Stimulated activated CD8-positive, alpha-beta memory T cell treated with anti-CD3 and anti-CD28 coated beads, Interleukin-7, amount 100 ng/mL, for 4 hours (primary cell): Measurements from ENCODE around the gene GRIN2B.

Experiments used
- DNase-seq, 2 donors: peaks; one replicate each; pipeline ENCODE4 v3.0.0-alpha.2; 2020; ENCODE audit warnings: low read depth in 2 of 2

GRIN2B gene

DNA sequence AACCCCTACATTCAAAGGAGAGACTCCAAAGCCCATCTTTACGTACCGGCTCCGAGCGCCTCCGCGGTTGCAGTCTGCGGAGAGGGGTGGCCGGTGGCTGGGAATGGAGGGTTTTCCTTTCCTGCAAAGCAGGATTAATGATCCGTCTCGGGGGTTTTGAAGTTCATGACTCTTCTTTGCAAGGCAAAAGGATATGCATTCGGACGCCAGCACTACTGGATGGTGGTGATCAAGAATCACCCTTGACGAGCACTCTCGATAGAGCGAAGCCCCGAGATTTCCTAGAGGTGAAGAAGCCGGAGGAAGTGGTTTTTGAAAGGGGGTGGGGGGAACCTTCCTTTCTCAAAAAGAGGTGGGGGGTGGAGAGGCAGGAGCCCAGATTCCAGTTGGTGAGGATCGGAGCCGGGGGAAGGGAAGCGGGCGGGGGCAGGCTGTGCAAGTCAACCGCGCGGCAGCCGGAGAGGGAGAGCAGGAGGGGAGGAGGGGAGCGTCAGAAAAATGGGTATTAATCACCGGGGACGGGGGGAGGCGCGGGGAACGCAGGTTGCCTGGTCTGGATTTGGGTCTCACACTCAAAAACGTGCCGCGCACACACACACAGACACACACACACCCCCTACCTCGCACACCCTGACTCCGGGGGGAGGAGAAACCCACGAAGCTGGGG lies at the start of gene GRIN2B:
TSS of gene GRIN2B (minus strand) at position 307 of the 667 bp plus-strand sequence. CDS start 115,394 bp downstream, outside the sequence.
- no peak for DNase-seq

DNA sequence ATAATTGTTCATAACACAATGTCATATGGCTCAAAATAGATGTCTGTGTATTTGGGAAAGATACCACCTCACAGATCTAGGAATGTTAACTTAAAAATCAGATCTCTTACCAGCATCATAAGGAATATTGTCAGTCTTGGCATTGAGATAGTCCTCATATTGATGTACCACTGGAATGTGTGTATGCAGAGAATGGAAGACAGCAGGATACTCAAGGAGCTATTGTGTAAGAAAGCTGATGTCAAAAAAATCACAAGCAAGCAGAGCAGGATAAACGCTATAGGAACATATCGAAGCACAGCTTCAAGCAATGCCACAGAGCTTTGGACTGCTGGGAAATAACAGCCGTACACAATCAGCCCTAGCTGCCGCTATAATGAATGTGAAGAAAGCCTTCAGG lies 45.1 kb upstream of the GRIN2B start:
- DNase-seq: no peak

DNA sequence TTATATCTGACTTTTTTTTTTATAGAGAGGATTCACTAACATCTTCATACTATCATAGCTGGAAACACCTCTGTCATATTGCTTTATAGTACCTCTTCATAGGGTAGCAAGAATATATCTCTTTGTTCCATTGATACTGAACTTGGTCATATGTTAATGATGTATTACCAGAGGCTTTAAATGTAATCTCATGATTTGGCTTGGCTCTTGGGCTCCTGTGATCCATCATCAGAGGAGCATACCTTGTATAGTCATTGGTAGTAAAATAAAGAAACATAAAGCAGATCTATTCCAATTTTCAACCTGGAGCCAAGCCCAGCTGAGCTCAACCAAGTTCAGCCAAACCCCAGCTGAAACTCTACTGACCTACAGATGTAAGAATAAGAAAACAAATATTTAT lies 43.2 kb upstream of the GRIN2B start:
- DNase-seq: no peak

DNA sequence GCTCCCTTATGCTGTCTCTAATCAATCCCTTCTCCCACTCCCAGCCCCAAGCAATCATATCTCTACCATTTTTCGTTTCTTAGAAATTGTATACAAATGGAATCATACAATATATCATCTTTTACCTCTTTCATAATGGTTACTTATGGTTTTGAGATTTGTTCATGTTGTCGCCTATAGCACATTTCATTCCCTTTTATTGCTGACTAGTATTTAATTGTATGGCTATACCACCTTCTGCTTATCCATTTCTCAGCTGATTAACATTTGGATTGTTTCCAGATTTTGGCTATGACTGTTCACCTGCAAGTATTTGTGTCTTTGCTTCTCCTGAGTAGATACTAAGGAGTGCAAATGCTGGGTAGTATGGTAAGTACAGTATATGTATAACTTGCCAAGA lies 36.7 kb upstream of the GRIN2B start:
- DNase-seq: no peak

DNA sequence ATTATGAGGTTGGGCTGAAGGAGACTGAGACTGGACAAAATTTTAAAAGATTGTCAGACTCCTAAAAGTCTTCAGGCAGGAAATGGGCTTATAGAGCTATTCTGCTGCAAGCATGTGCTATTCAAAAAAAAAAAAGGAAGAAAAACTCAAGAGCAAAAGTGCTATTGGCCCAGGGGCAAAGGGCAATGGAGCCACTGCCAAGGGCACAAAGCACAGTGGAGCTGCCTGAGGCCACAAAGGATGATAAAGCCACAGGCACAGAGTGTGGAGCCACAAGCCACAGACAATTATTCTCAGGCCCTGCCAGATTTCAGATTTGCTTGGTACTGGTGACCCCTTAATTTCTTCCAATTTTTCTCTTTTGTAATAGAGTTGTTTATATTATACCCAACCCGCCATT lies 29.6 kb upstream of the GRIN2B start:
- DNase-seq: no peak

DNA sequence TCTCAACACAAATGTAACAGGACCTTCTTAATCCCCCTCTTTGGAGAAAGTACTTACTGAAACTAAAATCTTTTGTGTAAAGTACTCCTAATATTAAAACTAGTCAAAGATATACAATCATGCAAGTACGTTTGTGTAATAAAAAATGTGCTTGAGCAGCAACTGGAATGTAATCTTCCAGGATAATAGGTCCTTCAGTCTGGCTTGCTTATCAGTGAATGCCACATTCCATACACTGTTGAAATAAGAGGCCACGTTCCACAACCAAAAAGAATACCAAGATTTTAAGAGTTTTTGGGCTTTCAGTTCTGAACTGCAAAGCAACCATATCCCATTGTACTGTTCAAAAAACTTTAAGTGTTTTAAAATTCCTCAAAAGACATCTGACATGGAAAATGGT lies 26.2 kb upstream of the GRIN2B start:
- no peak for DNase-seq

DNA sequence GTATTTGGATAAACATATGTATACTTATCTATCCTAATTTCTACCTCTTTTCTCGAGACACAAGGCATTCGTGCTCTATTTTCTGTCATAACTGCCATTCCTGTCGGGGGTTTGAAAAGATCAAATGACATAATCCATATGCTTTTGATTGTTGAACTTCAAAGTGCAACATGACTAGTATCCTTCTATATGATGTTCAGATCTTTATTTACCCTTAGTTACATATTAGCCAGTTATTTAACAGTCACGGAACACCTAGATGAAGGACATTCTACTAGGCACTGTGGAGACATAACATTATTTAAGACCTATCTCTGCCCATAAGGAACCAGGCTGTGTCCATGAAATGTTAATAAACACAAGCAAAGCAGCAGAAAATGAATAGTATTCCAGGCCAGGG lies 11.2 kb upstream of the GRIN2B start:
- DNase-seq: no peak

DNA sequence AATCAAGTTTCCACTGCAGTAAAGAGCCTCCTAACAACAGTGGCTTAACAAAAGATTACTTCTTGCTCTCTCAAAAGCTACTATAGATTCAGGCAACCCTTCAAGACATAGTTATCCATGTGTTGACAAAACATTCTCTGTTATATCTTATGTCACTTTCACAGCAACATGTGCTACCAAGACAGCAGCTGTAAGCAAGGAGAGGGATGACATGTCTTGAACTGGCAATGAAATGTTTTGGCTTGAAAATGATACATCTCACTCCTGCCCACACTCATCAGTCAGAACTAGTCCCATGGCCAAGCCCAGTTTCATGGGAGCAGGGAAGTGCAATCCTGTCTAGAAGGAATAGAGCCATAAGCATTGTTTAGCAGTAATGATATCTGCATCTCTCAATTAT lies 10.7 kb upstream of the GRIN2B start:
- DNase-seq: no peak

DNA sequence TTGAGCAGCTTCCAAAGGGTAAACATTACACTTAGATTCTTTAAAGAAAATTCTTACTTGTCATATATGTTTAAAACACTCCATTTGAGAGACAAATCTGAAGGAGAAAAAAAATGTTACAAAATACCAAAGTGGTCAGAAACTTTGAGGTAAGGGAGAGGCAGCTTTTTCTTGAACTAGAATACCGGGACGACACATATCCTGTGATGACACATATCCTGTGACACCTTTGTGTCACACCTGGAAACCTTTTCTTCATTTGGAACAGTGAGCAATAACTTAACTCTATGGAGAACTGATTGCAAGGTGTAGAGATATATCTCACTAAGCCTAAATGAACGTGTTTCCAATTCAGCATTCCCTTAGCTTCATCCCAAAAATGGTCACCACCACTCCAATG lies 4.6 kb upstream of the GRIN2B start:
- DNase-seq: no peak

DNA sequence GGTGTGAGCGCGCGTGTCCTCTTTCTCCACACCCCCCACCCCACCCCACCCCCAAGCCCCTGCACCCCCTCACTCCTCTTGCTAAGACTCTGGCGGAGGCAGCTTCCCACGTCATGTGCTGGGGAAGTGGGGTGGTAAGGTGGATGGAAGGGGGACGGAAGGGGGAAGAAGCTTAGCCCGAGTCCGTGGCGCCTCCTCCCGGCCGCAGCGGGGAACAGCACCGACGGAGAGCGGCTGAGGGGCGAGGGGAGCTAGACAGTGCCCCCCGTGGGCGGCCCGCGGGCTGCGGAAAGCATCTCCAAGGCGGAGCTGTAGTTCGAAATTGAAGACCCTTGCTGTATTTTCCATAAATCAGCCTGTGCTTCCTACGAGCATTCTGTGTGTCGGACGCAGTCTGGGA lies 588 bp upstream of the GRIN2B start:
- no peak for DNase-seq

DNA sequence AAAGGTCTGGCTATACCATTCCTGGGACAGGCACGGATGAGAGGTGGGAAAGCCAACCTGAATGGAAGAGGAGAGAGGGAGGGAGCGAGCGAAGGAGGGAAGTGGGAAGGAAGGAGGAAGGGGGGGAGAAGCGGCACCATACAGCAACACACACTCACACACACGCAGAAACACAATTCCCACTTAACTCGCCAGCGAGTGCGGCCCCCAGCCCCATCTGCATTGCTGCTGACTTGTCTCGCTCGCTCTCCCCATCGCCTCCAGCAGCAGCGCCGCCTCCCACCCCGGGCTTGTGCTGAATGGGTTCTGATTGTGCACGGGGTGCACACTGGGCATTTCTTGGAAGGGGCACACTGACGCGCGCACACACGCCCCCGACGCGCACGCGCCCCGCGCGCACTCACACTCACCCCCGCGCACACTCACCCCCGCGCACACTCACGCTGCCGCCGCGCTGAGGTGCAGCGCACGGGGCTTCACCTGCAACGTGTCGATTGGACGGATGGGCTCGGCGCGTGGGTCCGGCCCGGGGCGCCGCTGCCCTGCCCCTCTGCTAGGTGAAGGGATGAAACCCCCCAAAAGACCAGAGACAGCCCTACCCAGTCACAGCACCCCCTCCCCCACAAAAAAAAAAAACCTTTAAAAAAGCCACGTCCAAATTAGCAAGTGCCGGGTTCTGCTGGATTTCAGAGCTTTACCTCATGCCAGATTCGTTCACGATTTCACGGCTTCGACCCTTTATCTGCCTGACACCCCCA lies 685 bp downstream of the GRIN2B start:
- DNase-seq: no peak

DNA sequence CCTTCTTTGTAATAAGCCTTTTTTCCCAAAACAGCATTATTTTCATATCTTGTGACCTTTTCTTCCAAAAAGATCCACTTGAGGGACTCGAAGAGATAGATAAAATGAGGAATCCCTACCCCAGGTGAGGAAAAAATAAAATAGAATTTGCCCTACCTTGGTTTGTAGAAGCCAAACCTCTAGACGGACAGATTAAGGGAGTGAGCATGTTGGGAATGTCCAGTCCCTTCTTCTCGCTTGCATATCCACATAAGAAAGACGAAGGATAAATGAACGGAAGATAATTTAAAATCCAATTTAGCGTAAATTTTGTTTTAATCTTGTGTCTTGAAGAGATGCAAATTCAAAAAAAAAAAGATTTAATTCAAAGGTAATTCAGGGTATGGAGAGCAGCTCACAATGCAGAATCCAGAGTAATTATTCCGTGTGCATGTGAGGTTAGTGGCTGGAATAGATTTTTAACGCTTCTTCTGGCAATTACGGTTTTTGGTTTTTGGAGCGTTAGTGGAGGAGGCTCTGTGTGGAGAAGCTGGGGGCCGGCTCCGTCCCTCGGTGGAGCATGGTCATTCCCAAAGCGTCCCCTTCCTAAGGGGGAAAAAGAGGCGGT lies 1.5 kb downstream of the GRIN2B start:
- no peak for DNase-seq

DNA sequence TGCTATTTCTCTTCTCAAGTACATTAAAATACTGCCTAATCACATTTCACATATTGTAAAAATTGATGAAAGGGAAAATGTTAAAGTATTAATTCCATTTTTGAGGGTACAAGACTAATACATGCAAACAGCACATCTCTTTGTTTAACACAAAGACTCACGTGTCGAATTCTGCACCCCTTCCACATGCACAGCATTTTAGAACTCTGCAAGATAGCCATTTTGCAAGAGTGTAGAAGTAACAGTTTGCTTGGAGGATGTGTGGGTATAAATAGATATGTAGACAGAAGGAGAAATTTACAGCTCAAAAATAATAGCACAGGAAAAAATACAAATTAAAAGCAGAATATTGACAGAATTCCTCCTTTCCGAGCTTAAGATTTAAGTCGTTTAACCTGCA lies 2.5 kb downstream of the GRIN2B start:
- no peak for DNase-seq

DNA sequence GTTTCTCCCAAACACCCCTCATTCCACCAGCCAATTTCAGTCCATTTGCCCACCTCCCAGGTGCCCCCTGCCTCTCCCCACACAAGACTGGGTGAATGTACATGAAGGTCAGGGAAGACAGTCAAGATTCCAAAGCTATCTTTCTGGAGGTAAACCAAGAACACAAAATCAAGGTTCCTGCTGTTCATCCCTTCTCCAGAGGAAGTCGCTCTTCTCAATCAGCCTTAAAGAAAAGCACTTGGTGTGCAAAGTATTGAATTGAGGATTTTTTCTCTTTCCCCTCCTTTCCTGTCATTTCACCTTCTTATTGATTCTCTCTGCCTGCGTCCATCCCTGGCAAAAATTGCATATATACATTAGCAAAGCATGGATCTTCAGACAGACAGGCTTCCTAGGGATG lies 4.5 kb downstream of the GRIN2B start:
- DNase-seq: no peak

DNA sequence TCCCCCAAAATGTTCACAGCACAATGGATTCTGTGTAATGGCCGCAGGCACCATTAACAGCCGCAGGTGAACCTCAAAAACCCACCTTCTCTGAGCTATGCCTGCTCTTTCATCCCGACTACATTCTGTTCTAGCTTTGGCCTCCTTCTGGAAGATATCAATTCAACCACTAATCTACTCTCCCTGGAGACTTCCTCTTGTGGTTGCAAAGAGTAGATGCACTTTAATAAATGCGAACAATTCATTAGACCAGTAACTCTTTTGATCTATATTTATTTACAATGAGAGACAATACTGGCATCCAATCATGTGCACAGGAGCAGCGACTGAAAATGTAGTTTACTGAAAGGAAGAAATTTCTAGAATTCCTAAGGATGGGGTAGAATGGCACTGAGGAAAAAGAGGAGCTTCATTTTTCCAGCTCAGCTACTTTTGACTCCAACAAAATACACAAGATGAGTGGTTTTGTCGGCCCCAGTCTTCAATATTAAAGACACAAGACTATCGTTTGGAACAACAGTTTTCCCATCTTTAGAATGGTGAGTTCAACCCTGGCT lies 5.3 kb downstream of the GRIN2B start:
- no peak for DNase-seq

DNA sequence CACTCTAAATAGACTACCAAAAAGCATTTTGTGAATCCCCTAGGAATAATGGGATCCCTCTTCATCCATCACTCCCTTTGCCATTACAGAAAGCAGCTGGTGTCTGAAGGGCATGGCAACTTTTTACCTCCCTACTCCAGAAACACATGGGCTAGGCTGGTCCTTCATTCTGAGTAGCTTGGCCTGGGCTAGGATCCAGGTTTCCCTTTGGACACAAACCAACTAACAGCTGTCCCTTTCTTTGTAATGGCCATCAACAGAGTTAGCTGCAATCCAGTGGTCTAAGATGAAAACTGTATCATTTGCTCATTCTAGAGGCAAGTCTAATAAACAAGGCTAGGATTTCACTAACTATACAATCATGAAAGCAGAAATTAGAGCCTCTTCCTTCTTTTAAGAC lies 7.4 kb downstream of the GRIN2B start:
- no peak for DNase-seq

DNA sequence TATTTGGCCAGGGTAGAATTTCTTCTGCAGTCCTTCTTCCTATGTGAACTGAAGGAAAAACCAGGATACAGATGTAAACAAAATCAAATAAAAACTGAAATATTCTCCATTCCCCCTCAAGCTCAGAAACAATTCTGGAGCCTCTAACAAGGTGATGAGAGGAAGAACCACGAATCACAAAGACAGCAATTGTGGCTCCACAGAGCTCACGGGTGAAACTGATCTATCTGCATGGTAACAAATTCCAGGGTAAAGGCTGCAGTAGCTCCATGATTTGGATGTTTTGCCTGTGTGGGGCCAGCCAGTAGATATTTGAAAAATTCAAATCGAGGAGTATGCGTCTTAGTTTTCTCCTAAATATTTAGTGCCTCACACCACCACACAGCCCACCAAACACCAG lies 10.6 kb downstream of the GRIN2B start:
- no peak for DNase-seq

DNA sequence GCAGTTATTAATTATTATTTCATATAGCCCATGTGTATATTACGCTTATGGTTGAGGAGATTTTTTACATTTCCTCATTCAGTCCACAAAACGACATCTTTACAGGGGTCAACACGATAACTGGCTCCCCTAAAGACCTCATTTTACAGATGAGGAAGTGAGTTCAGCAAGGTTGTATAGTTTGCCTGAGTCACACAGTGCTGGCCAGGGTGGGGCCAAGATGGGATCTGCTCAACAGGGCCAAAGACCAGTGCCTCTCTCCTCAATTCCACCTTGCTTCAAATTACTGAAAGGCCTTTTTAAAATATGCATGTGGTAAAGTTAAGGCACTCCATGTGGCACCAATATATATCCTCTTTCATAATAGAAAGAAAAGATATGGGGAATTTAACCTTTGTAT lies 13.1 kb downstream of the GRIN2B start:
- DNase-seq: no peak

DNA sequence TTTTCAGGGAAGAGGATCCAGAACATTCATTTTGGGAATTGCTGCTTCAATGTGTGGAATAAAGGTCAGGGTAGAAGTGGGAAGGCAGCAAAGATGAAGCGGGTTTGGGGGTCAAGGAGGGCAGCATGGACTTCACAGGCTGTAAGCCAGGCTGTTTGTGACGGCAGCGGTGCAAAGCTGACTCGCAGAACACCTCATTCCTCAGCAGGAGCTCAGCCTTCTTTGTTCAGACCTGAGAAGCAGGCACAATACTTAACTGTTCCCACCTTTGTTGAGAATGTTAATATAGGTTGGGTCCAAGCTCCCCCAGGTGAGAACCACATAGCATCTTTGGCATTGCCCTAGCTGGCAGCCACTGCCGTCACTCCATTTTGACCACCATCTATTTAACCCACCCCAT lies 16.7 kb downstream of the GRIN2B start:
- DNase-seq: no peak

DNA sequence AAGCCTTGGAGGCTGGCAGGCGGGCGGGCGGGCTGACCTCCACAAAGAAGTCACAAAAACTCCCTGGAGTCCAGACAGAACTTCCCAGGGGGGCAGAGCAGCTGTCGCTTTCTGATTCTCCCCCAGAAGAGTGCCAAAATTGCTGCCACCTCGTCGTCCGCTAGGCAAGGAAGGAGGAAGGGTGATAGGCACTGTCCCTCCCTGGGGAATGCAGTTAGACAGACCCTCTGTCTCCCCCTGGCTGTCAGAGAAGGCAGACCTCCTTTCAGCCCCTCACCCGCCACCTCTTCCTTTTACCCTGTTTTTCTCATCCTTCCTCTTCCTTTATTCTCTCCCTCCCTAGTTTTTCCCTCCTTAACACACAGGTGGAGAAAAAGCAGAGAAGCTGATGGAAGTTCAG lies 18.7 kb downstream of the GRIN2B start:
- DNase-seq: no peak

DNA sequence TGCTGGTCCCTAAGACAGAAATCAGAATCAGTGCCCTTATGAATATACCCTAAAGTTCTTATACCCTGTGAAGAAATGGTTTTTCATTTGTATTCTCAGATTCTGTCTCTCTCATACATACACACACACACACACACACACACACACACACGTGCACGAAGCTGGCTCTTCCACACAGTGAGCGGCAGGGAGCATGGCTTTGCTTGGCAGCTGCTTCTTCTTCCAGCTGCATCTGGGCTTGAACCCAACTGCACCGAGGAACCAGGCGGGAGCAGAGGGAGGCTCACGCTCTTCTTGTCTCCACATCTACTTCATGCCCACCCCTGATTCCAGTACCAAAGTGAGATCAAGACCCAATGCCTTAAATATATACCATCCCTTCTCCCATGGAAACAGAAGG lies 19.4 kb downstream of the GRIN2B start:
- no peak for DNase-seq

DNA sequence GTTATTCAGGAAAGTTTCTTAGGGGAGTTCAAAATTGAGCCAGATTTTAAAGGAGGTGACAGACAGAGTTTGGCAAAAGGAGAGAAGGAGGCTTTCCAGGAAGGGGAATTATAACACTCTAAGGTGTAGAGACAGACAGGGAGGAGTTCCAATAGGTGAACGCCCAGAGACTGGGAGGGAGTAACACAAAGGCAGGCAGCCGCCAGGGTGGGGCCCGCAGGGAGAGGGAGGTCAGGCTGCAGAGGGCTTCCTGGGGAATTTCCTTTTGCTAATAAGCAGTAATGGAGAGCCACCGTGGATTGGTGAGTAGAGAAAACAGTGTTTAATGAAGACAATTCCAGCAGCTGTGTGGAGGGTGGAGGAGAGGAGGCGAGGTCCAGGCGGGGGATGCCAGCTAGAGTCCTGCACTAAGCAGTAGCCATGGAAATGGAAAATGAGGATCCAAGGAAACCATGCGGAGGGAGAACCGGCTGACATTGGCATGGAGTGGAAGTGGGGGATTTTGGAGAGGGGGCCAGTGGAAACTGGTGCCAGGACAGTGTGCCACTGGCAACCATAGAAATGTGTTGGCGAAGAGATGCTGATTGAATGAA lies 22.2 kb downstream of the GRIN2B start:
- DNase-seq: no peak

DNA sequence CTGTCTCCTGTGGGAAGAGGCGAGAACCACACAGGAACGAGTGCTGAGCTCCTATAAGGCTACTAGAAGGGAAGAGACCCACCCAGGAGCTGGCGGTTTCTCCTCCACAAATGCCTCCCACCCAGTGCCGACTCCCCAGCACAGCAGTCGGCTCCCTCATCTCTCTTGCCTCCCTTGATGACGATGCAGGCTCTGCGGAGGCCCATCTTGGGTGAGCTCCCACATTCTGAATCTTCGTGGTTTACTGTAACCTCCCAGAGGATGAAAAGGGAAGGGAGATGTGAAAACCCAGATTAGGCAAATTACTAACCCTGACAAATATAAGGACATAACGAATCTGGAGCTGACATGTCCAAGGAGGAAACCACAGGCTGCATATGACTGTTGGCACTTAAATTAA lies 23.8 kb downstream of the GRIN2B start:
- no peak for DNase-seq
